NCI-H2081 treated with DMSO at 0.1 percent for 48 hours (cell line): Measurements from ENCODE around the gene ARFGAP1.

Source experiments
- DNase-seq: peaks from one replicate; lab custom pipeline; 2025; lab: John Stamatoyannopoulos, UW

The ARFGAP1 gene

GRCh38 chr20:63260521-63260920, 12.1 kb upstream of the ARFGAP1 start:
- no peak for DNase-seq

GRCh38 chr20:63261060-63261794, 11.4 kb upstream of the ARFGAP1 start:
- no peak for DNase-seq

GRCh38 chr20:63261795-63262528, 10.7 kb upstream of the ARFGAP1 start:
- no peak for DNase-seq

GRCh38 chr20:63262836-63263235, 9.8 kb upstream of the ARFGAP1 start:
- no peak for DNase-seq

- DNase-seq: no peak
These were observed 8.6 kb upstream of the ARFGAP1 start for GRCh38 chr20:63264000-63264399.

GRCh38 chr20:63264519-63264918, 8.1 kb upstream of the ARFGAP1 start:
- no peak for DNase-seq

GRCh38 chr20:63265891-63266515, 6.6 kb upstream of the ARFGAP1 start:
- DNase-seq: no peak

GRCh38 chr20:63267691-63268090, 4.9 kb upstream of the ARFGAP1 start:
- DNase-seq: no peak

GRCh38 chr20:63268256-63268655, 4.4 kb upstream of the ARFGAP1 start:
- no peak for DNase-seq

GRCh38 chr20:63268671-63269439, 3.8 kb upstream of the ARFGAP1 start:
- DNase-seq: no peak

GRCh38 chr20:63269724-63270123, 2.9 kb upstream of the ARFGAP1 start:
- no peak for DNase-seq

- no peak for DNase-seq
These were observed 1.8 kb upstream of the ARFGAP1 start for GRCh38 chr20:63270606-63271325.

- no peak for DNase-seq
These were observed 506 bp downstream of the ARFGAP1 start for GRCh38 chr20:63273059-63273579.

GRCh38 chr20:63273635-63274380, 1.2 kb downstream of the ARFGAP1 start:
- no peak for DNase-seq

- no peak for DNase-seq
These were observed 2.0 kb downstream of the ARFGAP1 start for GRCh38 chr20:63274381-63275228.

GRCh38 chr20:63275825-63276224, 3.2 kb downstream of the ARFGAP1 start:
- no peak for DNase-seq

GRCh38 chr20:63276956-63277355, 4.3 kb downstream of the ARFGAP1 start:
- DNase-seq: no peak

- DNase-seq: no peak
These were observed 5.1 kb downstream of the ARFGAP1 start for GRCh38 chr20:63277466-63278272.

GRCh38 chr20:63278661-63279060, 6.0 kb downstream of the ARFGAP1 start:
- DNase-seq: no peak
